NCI-H2029 (cell line): ENCODE data around the gene WWOX.

Experiments used
- DNase-seq: peaks from one replicate; lab custom pipeline; 2025; lab: John Stamatoyannopoulos, UW

The WWOX gene

DNA sequence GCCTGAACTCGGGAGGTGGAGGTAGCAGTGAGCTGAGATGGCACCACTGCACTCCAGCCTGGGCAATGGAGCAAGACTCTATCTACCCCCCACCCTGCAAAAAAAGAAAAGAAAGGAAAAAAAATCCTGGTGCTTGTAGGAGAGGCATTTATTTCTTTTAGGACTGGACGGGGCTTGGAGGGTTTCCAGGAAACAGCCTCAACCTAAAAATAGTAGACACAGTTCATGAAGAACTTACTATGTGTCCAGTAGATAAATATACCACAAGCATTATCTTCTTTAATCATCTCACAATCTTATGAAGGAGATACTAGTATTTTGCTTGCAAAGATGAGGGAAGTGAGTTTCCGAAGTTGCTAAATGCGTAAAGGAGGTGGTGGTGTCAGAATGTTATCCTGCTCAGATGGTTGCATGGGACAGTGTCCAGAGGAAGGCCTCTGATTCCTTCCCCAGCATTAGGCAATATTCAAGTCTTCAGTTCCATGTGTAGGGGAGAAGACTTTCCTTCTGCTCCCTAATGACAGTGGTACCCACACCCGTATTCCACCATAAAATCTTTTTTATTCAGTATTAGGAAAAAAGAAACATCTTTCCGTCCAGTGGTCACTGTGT is 263.2 kb downstream of the WWOX start:
- no peak for DNase-seq

DNA sequence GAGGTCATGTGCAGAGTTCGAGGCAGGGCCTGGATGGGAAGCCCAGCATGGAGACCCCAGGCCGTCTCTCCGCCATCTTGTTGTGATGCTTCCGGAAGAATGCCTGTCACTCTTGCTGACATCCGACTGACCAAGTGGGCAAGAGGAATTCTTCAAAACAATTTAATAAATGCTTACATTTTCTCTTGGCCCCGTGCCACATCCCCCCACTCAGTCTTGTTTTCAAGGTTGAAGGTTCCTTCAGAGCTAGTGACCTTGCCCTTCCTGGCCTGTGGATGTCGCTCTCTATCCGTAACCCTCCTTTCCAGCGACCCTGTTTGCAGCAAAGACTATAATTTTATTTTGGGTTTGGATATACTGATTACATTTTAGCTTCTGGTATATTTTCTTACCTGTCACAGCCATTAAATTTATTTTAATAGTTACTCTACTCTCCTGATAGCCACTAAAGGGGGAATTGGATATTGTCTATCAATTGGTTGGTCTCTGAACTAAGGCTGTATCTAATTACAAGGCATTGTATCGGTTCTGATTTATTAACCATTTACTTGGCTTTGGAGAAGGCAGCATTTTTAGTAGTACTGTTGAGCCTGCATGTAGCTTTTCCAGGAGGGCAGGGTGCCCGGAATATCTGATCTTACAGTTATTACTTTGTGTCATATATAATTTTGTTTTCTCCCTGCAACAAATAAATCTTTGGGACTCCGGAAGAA is 264.5 kb downstream of the WWOX start:
- no peak for DNase-seq

DNA sequence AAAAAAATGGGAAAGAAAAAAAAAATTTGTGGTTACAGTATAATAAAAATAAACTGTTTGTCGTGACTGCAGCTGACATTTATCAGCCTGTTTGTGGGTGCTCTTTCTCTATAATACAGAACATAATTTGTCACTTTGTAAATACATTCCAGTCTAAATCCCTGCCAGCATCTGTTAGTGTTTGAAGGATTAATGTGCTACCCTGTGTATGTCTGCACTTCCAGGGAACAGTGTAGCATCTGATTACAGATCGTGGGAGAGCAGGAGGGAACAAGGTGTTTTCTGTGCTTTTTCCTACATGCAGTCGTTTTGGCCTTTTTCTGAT is 265.1 kb downstream of the WWOX start:
- no peak for DNase-seq

DNA sequence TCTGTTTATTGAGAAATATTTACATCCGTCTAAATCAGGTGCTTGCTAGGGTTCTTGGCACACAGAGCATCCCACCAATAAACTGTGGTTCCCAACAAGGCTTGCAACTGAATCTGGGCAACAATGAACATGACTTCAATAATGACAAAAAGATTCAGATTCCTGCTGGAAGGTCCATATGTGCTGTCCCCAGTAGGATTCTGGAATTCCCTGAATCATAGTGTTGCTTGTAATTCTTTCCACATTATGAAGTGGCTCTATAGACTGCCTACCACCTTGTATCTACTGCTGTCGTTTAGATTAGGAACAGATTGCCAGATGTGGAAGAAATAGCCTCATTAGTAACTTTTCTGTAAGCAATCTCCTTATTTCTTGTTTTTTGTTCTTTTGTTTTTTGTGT is 265.9 kb downstream of the WWOX start:
- DNase-seq: no peak

DNA sequence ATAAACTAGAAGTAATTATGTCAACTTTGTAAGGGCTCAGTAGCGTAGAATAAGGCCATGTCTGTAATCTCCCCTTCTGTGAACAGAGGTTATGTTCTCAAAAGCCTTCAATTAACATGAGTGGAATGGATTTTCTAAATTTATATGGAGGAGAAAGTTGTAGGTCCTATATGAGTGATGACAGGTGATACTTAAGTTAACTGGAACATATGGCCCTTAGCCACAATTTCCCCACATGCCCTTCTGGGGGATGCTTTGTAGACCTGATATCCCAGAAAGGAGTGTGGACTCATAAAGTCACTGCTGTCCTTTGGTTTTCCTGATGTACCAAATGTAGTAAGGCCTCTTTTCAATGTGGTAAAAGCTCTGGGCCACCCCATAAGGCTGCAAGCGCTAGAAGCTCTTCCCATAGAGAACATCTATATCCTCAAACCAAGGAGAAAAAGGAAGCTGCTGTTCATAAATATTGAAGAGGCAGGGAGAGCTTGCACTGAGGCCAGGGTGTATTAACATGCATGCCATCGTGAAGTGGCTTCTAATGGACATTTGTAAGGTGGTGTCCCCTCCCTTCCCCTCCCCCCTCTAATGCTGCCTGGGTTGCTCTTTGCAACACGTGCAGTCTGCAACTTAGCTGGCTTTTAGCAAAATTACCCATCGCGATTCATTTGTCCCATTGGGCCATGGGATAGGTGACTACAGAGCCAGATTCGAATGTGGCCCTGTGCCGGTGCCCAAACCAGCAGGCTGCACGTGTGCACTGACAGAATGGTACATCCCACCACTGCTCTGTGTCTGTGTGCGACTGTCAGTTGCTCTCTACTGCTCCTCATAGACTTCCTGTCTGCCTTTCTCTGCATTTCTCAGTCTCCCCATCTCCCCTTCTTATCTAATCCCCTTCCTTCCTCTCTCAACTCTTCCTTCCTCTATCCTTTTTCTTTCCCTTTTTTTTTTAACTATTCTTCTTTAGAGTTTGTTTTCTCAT is 269.0 kb downstream of the WWOX start:
- no peak for DNase-seq

DNA sequence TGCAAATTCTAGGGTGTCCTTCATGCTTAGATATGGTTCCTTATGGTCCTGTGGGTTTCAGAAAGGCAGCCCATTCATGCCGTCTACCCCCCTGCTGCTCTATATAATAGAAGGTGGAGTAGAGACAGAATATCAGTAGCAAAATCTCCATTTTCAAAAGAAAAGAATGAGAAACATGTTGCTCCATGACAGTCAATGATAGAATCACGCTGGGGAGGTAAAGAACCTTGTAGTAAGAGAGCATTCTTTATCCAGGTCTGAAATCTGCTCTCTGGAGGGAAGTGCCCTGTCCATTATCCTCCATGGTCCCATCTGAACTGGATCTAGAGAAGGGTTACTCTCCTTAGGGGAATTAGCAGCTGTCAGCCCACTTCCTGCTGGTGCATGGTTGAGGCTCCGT is 272.8 kb downstream of the WWOX start:
- DNase-seq: no peak

DNA sequence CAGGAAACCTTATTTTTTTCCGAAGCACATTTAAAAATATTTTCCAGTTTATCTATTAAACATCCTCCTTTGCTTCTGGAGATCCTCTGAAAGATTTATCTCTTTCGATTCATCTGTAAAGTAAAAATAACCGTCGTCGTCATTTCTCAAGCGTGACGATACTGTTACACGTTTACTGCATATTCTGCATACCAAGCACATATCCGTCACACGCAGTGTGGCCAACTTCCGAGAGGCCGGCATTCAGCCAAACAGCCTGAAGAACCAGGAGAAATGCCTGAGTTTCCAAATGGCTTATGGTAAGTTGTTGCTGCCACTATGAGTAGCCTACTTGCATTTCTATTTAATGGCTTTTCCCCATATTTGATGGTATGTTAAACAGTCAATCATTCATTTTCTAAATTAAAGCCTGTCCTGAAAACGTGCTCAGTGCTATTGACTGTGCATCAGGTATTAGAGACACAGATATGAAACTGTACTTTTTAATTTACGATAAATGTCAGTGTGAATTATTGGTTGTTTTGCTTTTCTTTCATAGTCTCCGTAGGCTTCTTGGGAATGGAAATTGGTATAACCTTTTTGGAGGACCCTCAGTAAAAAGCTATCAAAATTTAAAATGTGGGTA is 275.7 kb downstream of the WWOX start:
- DNase-seq: no peak

DNA sequence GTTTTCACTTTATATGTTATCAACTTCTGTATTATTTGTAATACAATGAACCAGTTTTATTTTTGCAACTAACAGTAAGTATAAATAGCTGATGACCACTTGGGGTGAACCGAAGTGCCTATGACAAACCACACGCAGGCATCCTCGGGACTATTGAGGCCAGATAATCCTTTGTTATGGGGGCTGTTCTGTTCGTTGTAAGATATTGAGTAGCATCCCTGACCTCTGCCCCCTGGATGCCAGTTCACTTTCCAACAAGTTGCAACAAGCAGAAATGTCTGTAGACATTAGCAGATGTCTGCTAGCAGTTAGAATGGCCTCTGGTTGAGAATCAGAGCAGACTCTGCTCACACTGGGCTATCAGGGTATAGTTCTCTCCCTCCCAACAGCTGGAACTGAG is 277.0 kb downstream of the WWOX start:
- no peak for DNase-seq

DNA sequence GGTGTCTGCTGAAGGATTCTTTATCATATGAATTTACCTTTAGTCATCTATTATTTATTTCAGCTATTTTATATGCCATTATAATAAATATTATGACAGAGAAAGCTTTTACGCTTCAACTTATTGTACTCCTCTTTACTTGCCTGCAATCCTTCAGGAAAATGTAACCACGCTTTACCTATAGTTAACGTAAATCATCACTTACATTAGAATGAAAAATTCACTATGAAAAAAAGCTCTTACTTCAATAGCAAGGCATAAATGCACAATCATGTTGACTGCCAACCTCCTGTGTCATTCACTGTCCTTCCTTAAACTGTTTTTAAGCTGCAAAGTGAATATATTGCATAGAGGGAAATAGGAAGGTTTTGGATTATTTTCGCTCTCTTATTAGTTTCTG is 277.9 kb downstream of the WWOX start:
- no peak for DNase-seq

DNA sequence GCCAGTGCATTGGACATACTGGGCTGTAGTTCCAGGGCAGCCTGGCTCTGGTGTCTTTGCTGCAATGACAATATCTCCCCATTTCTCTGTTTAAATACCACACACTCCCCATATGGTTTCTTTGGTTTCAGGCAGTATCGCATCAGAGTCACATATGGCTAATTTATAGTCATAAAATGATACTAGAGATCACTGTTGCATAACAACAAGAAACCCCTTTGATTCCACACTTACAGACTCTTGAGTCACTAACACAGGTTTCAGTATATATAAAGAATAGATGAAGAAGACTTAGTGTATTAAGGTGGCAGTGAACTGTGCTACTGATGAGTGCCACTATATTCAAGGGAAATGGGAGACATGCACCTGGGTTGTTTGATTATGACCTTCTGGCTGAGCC is 281.6 kb downstream of the WWOX start:
- DNase-seq: no peak

DNA sequence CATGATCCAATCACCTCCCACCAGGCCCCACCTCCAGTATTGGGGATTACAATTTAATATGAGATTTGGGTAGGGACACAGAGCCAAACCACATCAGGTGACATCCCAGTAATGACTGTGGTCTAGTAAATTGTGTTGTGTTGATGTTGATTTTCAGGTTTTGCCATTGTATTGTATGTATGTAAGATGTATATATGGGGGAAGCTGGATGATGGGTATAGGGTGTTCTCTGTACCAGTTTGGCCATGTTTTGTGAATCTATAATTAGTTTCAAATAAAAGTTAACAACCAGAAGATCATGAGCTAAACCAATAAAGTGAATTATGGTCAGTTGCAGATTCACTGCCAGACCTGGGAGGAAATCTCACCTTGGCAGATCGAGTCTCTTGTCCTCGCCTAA is 283.7 kb downstream of the WWOX start:
- no peak for DNase-seq

DNA sequence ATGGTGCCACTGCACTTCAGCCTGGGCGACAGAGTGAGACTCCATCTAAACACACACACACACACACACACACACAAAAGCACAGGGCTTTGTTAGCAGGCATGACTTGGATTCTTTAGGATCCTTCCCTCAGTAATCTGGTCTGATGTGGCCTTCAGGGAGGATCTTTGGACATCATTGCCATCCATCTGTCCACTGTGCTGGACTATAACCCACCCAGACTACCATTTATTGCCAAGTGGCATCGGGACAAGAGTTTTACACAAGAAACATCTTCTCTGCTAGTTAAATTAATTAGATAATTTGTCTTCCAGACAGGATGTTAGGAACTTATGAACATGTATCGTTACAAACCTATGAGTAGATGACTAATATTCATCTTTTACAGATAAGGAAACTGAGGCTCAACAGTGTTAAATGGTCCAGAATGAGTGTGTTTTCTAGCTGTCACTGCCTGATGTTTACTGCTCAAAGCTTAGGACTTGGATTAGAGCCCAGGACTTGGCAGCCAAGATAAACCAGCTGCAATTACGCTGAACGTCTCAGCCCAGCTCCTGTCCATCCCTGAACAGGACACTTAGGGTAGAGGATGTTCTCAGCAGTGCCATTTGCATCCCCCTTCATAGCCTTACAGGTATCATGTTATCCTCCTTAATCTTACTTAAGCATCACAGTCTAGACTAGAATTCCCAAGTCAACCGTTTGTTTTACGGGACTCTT is 285.8 kb downstream of the WWOX start:
- DNase-seq: no peak

DNA sequence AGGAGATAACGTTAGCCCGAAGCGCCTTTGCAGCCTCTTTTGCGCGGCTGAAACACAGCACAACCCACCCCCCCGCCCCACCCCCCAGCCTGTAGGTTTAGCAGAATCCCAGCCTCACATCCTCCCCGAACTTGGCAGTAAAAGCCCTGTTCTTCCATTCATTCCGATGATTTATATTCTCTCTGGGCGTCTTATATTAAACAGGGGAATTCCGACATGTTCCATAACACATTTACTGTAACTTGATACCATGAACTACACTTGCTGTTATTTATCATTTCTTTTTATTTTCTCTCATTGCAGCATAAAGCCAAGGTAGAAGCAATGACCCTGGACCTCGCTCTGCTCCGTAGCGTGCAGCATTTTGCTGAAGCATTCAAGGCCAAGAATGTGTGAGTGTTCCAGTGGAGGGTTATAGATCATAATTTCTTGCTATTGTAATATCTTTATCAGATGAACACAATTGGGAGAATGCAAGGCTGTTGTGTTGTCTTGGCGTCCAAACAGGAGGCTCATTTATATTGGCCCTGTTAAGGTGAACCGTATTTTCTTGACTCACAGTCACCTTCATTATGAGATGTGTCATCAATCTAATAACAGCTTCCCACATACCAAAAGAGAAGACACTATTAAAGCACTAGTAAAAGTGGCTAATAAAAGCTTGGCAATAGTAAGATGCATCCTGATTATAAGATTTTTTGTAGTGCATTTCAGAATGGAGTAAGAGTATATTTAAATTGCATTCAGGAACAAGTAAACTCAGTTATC is 287.3 kb downstream of the WWOX start:
- no peak for DNase-seq

DNA sequence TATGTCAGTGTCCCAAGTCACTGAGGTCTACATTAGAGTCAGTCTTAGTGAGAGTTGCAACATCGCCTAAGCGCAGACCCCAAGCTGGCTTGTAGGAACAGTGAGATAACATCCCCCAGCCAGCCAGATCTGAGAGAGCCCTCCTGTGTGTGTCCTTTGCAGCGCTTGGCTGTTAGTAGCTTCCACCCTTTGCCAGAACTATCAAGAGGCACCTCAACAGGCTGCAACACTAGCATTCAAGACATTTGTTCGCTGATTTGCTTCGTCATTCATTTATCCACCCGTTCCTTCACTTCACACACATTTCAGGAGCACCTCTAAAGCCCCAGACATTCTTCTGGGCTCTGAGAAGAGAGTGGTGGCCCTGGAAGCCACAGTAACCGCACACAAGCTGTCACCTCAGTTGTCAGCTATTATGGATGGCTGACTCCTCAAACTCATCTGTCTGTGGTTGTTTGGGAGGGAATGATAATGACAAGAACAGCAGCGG is 289.6 kb downstream of the WWOX start:
- no peak for DNase-seq

DNA sequence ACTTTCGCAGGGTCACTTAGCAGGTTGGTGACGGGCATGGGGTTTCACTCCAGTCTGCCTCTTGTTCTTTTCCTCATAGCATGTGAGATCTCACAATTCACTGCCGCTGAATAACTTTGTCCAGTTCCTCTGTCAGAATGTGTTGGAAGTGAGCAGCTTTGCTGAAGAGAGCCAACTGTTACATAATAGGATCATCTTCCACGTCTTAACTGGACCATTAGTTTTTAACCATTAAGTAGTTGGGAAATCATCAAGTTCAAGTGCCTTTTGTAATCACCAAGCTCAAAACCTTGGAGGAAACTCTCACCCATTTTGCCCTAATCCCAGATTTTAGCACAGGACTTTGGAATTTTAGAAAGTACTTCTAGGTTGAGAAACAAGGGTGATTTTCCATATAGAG is 290.6 kb downstream of the WWOX start:
- DNase-seq: no peak

DNA sequence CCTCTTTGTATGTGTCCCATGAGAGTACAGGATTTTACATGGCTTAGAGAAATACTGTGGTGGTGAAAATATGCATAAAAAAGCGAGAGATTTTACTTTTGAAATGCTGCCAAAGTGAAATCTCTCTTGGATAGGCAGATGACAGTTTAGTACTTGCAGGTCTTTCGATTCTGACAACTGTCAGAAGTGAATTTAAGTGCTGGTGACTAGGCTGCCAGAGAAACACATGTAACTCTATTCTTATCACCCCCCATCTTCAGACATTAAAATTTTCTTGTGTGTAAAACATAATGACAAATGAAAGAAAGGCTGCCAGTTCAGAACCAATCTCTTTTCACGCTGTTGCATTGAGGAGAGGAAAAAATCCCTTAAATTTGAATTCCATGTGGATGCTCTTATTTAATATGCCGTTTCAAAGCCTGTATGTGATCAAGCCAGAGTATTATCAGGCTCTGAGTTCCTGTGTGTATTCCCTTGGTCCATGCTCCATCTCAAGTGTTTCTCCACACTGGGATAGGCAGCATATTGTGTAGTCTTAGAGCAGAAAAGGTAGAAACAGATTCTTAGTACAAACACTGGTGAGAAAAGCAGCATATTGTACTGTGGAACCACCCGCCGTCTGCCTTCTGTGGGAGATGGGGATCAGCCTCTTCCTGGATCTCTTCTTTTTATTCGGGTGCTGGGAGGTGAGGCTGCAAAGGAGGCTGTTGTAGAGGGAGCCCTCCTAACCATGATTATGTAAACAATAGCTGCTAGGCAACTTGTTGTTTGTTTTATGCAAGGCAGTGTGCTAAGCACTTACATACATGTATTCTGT is 291.3 kb downstream of the WWOX start:
- DNase-seq: no peak

DNA sequence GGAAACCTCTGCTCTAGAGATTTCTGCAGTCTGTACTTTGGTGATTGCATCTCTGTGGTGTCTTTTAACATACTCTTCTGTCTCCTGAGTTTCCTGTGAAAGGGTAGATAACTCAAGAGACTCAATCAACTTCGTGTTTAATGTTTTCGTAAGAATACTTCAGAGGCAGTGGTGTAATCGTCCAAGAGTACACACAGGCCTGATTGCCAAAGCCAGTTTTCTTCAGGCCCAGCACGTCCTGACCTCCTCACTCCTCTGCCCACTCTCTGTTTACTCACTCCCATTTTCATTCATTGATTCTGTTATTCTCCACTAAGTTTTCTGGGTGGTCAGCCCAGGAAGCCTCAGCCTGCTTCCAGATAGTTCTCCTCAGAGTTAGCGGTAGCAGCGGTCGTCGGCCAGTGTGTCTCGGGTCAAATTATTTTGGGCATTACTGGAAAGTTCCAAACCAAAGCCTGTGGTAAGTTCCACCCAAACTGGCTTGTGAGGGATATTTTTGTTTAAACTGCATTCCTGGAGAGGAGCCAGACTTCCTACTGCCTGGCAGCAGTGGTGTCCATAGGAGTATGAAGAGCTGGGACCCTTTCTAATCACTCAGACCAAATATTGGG is 293.2 kb downstream of the WWOX start:
- no peak for DNase-seq

DNA sequence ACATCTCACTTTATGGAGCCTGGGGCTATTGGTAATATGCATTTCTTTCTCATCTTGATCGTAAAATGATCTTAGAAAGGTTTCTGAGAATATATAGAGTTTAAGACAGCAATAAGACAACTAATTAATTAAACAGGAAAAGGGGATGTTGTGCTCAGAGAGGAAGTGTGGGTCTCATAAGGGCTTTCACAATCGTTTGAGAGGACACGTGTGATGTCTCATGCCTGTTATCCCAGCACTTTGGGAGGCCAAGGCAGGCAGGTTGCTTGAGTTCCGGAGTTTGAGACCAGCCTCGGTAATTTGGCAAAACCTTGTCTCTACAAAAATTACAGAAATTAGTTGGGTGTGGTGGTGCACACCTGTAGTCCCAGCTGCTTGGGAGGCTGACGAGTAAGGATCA is 295.6 kb downstream of the WWOX start:
- no peak for DNase-seq

DNA sequence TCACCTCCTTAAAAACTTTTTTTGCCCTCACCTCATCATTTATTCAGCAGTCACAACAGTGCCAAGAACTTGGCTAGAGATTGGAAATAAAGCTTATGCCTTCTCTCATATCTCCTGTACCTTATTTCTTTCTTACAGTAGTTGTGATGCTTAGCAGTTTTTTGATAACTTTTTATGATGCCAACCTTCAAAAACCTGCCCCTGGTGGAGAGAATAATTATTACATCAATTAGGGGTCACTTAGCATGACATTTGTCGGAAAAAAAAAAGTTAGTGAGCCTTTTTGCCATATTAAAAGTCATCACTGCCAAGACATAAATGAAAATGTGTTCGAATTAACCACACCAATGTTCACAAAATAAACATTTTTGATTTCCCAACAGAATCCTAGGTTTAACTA is 296.6 kb downstream of the WWOX start:
- no peak for DNase-seq

DNA sequence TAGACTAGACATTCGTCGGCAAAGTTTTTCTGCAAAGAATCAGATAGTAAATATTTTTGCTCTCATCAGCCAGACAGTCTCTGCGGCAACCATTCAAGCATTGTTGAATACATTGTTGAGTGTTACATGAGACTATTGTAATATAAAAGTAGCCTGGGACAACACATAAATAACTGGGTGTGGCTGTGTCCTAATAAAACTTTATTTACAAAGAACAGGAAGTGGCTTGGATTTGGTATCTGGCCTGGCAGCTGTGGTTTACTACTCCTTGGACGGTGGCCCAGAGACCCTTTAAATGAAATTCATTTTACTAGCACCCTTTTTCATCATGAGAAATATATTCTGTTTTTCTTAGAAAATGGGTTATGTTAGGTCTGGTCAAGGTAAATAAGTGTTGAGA is 297.2 kb downstream of the WWOX start:
- no peak for DNase-seq
